EH (cell line): ENCODE measurements around the gene ASTN1.

Experiments
- DNase-seq: peaks from one replicate; pipeline ENCODE4 v3.0.0-alpha.2; 2015; ENCODE audit warnings: low read depth

ASTN1 gene

GRCh38 chr1:177164380-177165068 lies at the start of gene ASTN1:
ASTN1 (minus strand) TSS chr1:177164712; CDS start chr1:177164676, 36 bp downstream.
- no peak for DNase-seq

- no peak for DNase-seq
Measured at GRCh38 chr1:177211231-177211630, 46.7 kb upstream of the ASTN1 start.

- DNase-seq = no peak
Measured at GRCh38 chr1:177210071-177210470, 45.6 kb upstream of the ASTN1 start.

- DNase-seq = peak; percentile 100
Measured at GRCh38 chr1:177209357-177209756, 44.8 kb upstream of the ASTN1 start.

GRCh38 chr1:177208920-177209319 lies 44.4 kb upstream of the ASTN1 start:
- no peak for DNase-seq

GRCh38 chr1:177206831-177207355 lies 42.4 kb upstream of the ASTN1 start:
- DNase-seq = peak; percentile 70

- DNase-seq = no peak
Measured at GRCh38 chr1:177200290-177200689, 35.8 kb upstream of the ASTN1 start.

DNA sequence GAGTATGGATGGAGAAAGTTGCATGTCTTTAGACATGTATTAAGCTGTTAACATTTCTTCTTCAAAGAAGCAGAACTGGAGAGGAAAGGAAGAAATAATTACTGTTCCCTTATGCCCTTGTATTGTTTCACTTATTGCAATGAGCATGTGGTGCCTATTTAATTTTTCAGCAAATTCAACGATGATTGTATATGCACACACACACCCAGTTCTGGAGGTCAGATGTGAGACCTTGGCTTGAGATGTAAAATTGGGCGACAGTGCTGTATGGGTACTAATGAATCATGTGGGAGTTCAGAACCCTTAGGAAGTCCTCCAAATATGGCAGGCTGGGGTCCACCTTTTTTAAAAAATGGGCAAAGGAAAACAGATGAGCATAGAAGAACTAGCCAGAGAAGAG lies 33.7 kb upstream of the ASTN1 start:
- no peak for DNase-seq

DNA sequence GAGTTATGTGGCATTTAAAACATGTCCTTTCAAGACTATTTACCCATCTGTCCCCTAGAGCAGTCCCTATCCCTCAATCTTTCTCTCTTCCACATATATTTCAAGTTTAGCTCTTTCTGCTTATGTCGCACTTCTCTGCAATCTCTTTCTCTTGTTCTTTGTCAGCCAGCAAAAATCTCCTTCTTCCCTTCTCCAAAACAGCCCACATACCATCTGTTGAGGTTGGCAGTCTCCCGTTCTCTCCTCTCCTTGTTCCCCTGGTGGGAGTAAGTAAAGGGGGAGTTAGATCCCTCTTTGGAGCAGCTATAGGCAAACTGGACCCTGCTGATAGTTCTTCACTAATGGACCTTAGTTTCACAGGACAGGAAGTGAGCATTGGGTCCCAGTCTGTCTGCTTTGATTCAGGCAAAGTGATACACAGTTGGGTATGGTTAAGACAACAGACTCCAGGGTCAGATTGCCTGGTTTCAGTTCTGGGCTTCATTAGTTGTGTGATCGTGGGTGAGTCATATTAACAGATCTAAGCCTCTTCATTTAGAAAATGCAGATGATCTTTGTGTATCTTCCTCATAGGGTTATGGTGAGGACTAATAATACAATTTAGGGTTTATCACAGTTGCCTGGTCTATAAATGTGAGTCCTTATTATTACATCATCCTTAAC lies 25.9 kb upstream of the ASTN1 start:
- no peak for DNase-seq

GRCh38 chr1:177186639-177187038 lies 22.1 kb upstream of the ASTN1 start:
- DNase-seq = no peak

DNA sequence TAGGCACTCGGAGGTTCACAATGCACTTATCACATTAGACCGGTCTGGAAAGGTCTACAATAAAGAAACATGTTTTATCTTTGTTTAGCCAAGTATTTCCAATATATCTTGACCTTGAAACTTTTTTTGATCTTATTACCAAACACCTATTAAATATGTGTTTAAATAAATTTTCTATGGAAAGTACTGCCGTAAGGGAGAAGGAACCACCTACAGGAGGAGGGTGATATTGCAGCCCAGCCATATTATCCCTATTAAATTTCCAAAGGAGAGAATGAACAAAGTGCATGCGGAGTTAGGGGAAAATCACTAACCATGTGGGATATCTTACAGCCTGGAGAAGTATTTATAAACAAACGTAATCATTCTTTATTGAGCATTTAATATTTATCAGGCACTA lies 20.7 kb upstream of the ASTN1 start:
- peak; percentile 24 for DNase-seq

DNA sequence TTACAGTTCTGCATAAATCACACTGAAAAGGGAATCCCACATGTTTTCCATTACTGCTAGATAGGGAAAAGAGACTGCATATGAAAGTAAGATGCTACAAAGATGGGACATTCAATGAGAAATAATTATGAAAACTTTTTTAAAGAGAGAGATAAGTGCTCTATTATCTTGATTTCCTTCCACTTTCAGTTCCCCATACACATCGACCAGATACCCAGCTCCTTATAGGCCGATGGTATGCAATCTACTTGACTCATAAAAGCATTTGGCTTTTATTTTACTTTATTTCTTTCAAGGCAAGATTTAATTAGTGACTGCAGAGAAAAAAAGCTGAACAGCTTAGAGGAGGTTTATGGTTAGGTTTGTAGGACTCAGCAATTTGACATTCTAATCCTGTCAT lies 19.3 kb upstream of the ASTN1 start:
- no peak for DNase-seq

GRCh38 chr1:177181631-177182291 lies 17.2 kb upstream of the ASTN1 start:
- peak; percentile 57 for DNase-seq

DNA sequence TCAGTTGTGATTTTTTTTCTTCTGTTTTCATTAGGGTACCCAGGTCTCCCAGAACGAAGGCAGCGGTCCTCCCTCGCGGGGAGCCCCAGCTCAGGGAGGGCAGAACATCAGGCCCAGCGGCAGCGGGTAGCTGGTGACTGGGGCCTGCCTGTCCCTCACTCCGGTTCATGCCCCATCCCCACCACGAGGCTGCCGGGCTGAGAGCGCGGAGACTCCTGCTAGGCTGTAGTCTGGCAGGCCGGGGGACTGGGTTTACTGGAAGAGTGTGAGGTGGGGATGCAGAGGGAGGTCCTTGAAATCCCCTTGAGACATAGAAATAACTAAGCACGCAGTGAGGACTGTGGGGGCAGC lies 16.7 kb upstream of the ASTN1 start:
- DNase-seq = no peak

- no peak for DNase-seq
Measured at GRCh38 chr1:177174921-177175634, 10.6 kb upstream of the ASTN1 start.

DNA sequence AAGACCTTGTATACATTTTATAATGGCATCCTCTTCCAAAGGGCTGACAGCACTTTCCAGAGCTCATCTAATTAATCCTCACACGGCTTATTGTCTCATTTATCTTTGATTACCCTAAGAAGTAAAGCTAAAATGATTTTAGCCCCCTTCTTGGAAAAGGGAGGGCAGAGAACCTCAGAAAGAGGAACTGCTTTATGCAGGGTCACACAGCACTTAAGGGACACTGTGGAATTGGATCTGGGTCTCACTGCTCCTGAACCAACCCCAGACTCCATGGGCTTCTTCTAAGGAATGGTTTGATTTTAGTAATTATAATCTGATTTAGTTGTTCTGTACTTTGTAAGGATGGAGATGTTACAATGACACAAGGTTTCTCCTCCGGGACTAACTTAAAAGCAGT lies 9.5 kb upstream of the ASTN1 start:
- DNase-seq = no peak

- DNase-seq = no peak
Measured at GRCh38 chr1:177172866-177173265, 8.4 kb upstream of the ASTN1 start.

DNA sequence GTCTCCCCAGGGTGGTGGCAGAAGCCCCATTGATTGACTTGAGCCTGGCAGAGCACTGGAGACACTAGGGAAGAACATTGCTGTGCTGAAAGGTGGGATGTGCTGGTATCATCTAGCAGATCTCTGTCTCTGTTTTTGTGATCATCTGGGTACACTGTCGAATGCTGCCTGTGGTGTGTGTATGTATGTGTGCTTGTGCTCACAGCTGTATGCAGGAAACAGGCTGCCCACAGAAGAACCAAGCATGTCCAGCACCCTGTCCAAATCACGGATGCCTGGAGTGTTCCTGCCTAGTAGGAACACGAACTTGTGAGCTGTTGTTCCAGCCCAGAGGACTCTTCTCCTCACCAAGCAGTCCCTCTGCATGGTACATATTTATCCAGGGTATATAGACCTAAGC lies 7.8 kb upstream of the ASTN1 start:
- no peak for DNase-seq

DNA sequence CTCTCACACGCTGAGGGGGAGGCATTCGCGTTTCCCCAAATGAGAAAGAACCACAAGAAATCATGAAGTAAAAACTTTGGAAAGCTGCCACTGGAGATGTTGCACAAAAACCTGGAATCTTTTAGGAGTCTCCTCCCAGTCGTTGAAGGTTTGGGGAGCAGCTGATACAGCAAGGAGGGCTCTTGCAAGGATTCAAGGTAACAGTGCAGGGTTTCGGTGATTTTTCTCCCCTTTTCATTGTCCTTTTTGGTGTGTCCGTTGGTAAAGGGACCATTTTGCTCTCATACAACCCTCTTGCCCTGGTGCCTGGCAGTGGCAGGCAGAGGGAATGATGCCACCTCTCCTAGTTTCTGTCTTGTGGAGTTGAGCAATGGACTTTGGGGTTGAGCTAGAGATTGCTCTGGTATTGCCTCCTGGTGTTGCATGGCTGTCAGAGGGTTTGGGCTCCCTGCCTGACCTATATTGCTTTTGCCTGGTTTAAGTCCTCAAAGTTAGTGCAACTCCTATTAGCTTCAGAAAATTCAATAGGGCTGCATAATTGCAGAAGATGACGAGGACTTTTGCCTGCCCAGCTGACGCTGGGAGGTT lies 7.1 kb upstream of the ASTN1 start:
- no peak for DNase-seq

- peak; percentile 41 for DNase-seq
Measured at GRCh38 chr1:177170756-177171535, 6.4 kb upstream of the ASTN1 start, which contains the start of gene BRINP2. BRINP2 (plus strand) TSS chr1:177170958; CDS start chr1:177229877, 58,919 bp downstream.

GRCh38 chr1:177165069-177165439 lies 542 bp upstream of the ASTN1 start:
- no peak for DNase-seq
